AG09319 (cell line): ENCODE results near the gene AFAP1.

Experiments
- DNase-seq: peaks from one replicate; pipeline ENCODE4 v3.0.0-alpha.2; 2010; ENCODE audit warnings: low read depth; ENCODE audit errors: extremely low read depth
- CTCF ChIP-seq: IDR thresholded peaks from 2 replicates; pipeline ENCODE4 v1.5.1; 2011; ENCODE audit warnings: low read depth, mild to moderate bottlenecking, inconsistent platforms, low read length, moderate library complexity

The AFAP1 gene

DNA sequence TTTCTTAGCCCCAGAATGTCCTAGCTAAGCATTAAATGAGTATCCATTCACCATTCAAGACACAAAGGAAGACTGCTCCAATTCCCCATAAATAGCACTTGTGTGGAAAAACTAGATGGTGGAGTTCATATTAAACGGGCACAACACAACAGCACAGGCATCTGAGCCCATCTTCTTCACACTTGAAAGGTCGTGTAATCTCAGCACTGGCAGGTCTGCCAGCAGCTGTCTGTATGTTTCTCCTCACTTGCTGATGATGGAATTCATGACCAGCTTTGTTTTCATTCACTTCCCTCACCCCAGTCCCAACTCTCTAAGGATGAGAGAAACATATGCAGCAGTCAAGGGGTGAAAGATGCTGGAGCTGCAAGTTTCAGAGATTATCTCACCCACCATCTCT is 148.7 kb downstream of the AFAP1 start:
- DNase-seq, result no peak
- no peak for TF ChIP-seq CTCF

- TF ChIP-seq CTCF, result no peak
- DNase-seq, result no peak
These were observed 149.6 kb downstream of the AFAP1 start for GRCh38 chr4:7790023-7790422.

DNA sequence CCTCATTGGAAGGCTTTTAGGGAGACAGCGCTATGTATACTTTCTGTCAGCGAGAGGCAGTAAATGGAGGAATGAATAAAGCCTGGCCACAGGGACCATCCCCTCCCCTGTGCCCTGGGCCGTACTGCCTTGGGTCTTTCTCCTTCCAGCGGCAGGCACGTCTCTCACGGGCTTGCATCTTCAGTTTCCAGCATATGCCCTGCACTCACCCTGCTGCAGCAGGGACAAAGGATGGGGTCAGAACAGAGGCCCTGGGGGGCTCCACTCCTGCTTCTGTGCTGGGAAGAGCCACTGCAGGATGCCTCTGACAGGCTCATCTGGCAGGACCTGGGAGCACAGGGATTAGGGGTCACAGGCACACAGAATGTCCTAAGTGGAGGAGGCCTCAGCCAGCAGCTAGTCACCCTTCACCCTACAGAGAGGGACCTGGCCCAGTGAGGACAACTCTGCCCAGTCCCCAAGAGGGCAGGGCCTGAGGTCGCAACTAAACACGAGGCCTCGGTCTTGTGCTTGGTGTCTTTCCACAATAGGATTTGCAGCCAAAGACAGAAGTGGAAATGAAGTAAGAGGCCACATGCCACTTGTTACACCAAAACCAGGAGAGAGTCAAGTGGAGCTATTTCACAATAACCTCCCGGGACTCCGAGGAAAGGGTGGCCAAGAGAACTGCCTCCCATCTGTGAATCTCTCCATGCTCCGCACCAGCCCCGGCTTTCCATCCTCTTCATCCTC is 150.8 kb downstream of the AFAP1 start:
- no peak for TF ChIP-seq CTCF
- no peak for DNase-seq

- no peak for DNase-seq
- TF ChIP-seq CTCF, result no peak
These were observed 151.5 kb downstream of the AFAP1 start for GRCh38 chr4:7788193-7788592.

DNA sequence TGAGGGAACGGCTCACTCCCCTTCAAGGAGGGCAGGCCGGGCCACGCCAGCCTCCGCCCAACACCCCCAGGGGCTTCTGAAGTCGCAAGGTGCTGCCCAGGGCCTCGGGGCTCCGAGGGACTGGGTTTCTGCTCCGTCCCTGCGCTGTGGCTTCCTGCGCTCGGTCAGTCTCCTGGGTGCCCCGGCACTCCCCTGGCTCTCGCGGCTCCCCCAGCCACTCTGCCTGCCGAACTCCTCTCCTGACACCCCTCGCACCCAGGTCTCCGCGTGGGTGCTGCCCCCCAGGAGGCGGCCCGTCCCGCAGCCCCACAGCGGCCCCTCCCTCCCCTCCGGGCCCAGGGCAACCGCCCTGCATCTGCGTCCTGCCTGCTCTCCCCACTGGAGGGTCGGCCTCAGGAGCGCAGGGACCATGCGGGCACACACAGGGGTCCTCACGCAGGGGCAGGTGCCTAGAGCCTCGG is 151.9 kb downstream of the AFAP1 start:
- DNase-seq, result no peak
- no peak for TF ChIP-seq CTCF

GRCh38 chr4:7787067-7787466 is 152.6 kb downstream of the AFAP1 start:
- DNase-seq, result no peak
- no peak for TF ChIP-seq CTCF

DNA sequence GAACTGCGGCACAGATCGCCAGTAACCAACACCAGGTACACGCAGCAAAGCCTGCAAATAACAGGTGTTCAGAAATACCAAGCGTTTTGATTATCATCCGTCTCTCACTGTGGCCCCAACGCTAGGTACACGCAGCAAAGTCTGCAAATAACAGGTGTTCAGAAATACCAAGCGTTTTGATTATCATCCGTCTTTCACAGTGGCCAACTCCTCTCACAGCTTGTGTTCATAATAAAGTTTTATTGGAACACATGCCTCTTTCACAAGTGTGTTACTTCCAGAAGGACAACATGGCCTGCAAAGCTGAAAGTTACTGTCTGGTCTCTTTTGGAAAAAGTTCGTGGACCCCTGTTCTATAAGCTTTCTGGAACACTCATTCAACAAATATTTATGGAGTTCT is 153.1 kb downstream of the AFAP1 start:
- DNase-seq, result no peak
- no peak for TF ChIP-seq CTCF
